22Rv1 (cell line): Measurements from ENCODE around the gene ARSG.

Experiments
- CTCF ChIP-seq: fragments of 450-650 bp; IDR thresholded peaks from 2 replicates; pipeline ENCODE4 v1.5.1; 2017; ENCODE audit warnings: mild to moderate bottlenecking
- ZFX ChIP-seq: fragments of 450-650 bp; IDR thresholded peaks from 2 replicates; pipeline ENCODE4 v1.6.1; 2017; ENCODE audit warnings: antibody characterized with exemption, borderline replicate concordance

GRCh38 chr17:68368387-68368786, 77.1 kb downstream of the ARSG start:
- TF ChIP-seq CTCF = no peak
- TF ChIP-seq ZFX = no peak
